ENCODE data around the gene NSDHL.
"Not testable (repeated sequence)": the region's sequence is repeated elsewhere in the genome, so short reads cannot be mapped to it uniquely, and the experiment has no call there.

Gene NSDHL

DNA sequence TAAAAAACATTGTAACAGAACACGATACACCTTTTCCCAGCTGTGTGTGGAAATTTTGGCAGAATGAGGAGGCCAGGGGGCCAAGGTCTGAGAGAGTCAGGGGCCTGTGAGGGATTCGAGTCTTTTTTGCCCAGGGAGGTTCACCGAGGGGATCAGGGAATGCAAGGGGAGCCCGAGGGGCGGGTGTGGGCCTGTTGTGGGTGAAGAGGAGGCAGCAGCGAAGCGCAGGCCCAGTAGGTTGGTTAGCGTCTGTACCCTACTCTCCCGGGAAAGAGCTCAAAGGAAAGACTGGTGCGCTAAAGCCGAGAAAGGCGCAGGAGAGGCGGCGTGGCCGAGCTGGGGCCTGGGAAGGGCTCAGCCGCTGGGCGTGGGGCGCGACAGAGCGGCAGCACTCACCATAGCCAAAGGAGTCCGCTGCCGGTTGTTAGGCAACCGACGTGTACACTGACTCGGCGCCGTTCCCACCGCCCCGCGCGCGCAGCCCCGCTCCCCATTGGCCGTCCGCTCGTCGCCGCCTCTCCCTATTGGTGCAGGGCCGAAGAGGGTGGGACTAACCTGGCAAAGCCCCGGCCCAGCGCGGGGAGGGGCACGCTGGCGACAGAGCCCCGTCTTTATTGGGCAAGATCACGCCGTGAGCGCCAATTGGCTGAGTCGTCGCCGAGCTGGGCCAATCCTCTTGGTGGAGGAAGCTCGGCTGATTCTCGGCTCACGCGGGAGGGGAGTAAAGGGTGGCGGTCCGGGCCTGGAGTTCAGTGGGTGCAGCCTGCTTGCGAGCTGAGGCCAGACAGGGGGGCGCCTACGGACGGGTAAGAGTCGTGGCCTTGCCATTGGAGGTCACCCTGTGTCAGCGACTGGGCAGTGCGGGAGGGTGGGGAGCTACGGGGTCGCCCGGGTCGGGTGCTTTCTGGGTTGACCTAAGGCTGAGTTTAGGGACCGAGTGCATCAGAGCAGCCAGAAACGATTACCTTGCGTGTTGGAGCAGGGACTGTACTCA lies at the start of gene NSDHL, which contains the start of gene CETN2:
NSDHL (plus strand) TSS at position 752 of the 994 bp plus-strand sequence. CDS start 15,262 bp downstream, outside the sequence.
CETN2 (minus strand) TSS at position 446 of the 994 bp plus-strand sequence; CDS start at position 399, 47 bp downstream.
- Mint-ChIP-seq H3K36me3 (ENCODE audit: low read depth) (peaks cover 15% of the 10 kb centered on the region), H3K4me3 (peak within 1 kb of the TSS; percentile 94)

DNA sequence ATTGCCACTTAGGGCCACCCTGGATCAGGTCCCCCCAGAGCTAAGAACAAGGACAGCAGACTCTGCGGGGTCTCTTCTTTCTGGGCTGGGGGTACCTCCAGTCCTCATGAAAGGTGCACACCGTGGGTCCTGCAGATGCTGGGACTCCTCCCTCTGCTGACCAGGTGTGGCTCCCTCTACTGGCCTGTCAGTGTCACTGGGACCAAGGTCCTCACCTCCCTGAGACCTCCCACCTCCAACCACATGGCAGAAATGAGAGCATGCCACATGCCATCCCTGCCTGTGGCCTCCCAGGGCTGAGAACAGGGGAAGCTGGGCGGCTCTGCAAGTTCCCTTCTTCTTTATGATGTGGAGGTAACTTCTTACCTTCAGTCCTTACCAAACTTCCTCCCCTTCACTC lies 43.8 kb upstream of the NSDHL start:
- not testable (repeated sequence) for DNase-seq (ENCODE audit: low spot score); H3K4me1 Mint-ChIP-seq (ENCODE audit: low read depth); H3K27me3 Mint-ChIP-seq (ENCODE audit: low read depth); H3K36me3 Mint-ChIP-seq (ENCODE audit: low read depth); H3K4me3 Mint-ChIP-seq; H3K27ac Mint-ChIP-seq; H3K9me3 Mint-ChIP-seq

More for the DNA sequence above, at the start of gene NSDHL, which contains the start of gene CETN2:
- Mint-ChIP-seq H3K4me1 (ENCODE audit: low read depth) (peaks cover 17% of the 10 kb centered on the region), H3K27me3 (ENCODE audit: low read depth) (no peaks in the 10 kb centered on the region), H3K9me3 (no peaks in the 10 kb centered on the region), H3K27ac (peak within 1 kb of the TSS; percentile 95)
- peak; percentile 91 for DNase-seq (ENCODE audit: low spot score)

DNA sequence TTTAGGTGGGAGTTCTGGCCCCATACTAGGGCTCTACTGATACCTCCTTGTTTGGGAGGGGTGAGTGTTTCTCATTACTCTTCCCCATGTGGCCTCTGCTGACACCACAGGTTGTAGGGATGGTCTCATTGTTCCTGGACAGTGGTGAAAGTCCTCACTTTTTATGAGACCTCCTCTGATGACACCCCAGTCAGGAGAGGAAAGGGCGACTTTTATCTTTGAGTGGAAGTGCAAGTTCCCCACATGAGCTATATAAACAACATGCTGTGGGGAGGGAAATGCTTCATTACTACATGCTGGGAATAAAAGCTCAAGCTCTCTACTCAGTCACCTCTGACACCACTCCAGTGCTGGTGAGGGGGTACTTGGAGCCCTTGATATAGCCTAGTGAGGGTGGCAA lies 31.9 kb upstream of the NSDHL start:
- Mint-ChIP-seq H3K4me1 (ENCODE audit: low read depth) (no peaks in the 10 kb centered on the region), H3K27me3 (ENCODE audit: low read depth) (peaks cover 8% of the 10 kb centered on the region), H3K36me3 (ENCODE audit: low read depth) (no peaks in the 10 kb centered on the region), H3K9me3 (no peaks in the 10 kb centered on the region), H3K27ac (no peak overlapping the region), H3K4me3 (no peak overlapping the region)
- no peak for DNase-seq (ENCODE audit: low spot score)

- Mint-ChIP-seq H3K36me3 (ENCODE audit: low read depth) (no peaks in the 10 kb centered on the region), H3K27me3 (ENCODE audit: low read depth) (peaks cover 4% of the 10 kb centered on the region), H3K27ac (no peak overlapping the region), H3K4me1 (ENCODE audit: low read depth) (no peaks in the 10 kb centered on the region), H3K4me3 (no peak overlapping the region), H3K9me3 (no peaks in the 10 kb centered on the region)
- DNase-seq (ENCODE audit: low spot score) = no peak
These were observed 24.8 kb upstream of the NSDHL start for GRCh38 chrX:152806035-152806434.

- H3K4me3 Mint-ChIP-seq = no peak overlapping the region
- DNase-seq (ENCODE audit: low spot score) = no peak
These were observed 20.5 kb upstream of the NSDHL start for GRCh38 chrX:152810403-152810802.

GRCh38 chrX:152813206-152813605 lies 17.7 kb upstream of the NSDHL start:
- Mint-ChIP-seq H3K27me3 (ENCODE audit: low read depth) (peaks cover 3% of the 10 kb centered on the region), H3K4me3 (no peak overlapping the region), H3K27ac (no peak overlapping the region), H3K4me1 (ENCODE audit: low read depth) (peaks cover 12% of the 10 kb centered on the region), H3K36me3 (ENCODE audit: low read depth) (no peaks in the 10 kb centered on the region), H3K9me3 (no peaks in the 10 kb centered on the region)
- no peak for DNase-seq (ENCODE audit: low spot score)

More at GRCh38 chrX:152810403-152810802, 20.5 kb upstream of the NSDHL start:
- Mint-ChIP-seq H3K9me3 (no peaks in the 10 kb centered on the region), H3K27me3 (ENCODE audit: low read depth) (no peaks in the 10 kb centered on the region), H3K4me1 (ENCODE audit: low read depth) (peaks cover 12% of the 10 kb centered on the region), H3K36me3 (ENCODE audit: low read depth) (no peaks in the 10 kb centered on the region), H3K27ac (no peak overlapping the region)

DNA sequence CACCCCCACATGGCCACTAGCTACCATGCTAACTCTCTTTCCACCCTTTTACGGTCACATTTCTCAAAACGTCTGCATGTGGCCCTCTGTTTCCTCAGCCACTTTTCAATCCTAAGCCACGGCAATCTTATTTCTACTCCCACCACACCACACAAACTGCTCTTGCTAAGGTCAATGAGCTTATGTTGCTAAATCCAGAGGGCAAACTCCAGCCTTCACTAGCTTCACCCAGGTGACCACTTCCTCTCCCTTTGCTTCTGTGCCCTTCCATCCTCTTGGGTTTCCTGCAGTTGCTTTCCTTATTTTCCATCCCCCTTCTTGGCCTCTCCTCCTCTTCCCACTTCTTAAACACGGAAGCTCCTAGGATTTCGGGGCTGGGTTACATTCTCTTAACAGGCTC lies 16.8 kb upstream of the NSDHL start:
- no peak overlapping the region for H3K27ac Mint-ChIP-seq
- no peak for DNase-seq (ENCODE audit: low spot score)
- H3K4me1 Mint-ChIP-seq (ENCODE audit: low read depth) = peaks cover 12% of the 10 kb centered on the region
- H3K9me3 Mint-ChIP-seq = no peaks in the 10 kb centered on the region
- H3K36me3 Mint-ChIP-seq (ENCODE audit: low read depth) = no peaks in the 10 kb centered on the region
- H3K4me3 Mint-ChIP-seq = no peak overlapping the region
- H3K27me3 Mint-ChIP-seq (ENCODE audit: low read depth) = peaks cover 3% of the 10 kb centered on the region

DNA sequence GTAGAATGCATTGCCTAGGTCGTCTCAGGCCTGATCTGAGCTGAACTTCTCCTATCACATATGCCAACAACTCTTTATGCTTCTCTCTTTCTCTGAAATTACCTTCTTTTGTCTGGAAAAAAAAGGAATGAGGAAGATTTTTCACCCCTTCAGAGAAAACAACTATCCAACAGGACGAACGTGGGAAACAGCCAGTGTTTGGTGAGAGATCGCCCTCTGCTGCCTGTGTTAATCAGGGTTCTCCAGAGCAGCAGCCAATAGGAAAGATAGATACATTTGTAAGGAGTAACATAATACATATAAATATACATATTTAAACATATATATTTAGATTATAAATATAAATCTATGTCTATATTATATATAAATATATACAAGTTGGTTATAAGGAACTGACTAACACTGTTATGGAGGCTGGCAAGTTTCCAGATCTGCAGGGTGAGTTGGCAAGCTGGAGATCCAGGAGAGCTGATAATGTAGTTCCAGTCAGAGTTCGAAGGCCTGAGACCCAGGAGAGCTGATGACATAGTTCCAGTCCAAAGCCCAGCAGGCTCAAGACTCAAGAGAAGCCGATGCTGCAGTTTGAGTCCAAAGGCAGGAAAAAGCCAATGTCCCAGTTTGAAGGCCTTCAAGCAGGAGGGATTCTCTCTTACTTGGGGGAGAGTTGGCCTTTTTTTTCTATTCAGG lies 13.6 kb upstream of the NSDHL start:
- Mint-ChIP-seq H3K27me3 (ENCODE audit: low read depth) (peaks cover 6% of the 10 kb centered on the region), H3K27ac (no peak overlapping the region), H3K4me1 (ENCODE audit: low read depth) (peaks cover 13% of the 10 kb centered on the region), H3K4me3 (no peak overlapping the region), H3K36me3 (ENCODE audit: low read depth) (no peaks in the 10 kb centered on the region), H3K9me3 (no peaks in the 10 kb centered on the region)
- no peak for DNase-seq (ENCODE audit: low spot score)

GRCh38 chrX:152818356-152818755 lies 12.5 kb upstream of the NSDHL start:
- DNase-seq (ENCODE audit: low spot score) = no peak
- H3K9me3 Mint-ChIP-seq = no peaks in the 10 kb centered on the region
- H3K4me1 Mint-ChIP-seq (ENCODE audit: low read depth) = peaks cover 10% of the 10 kb centered on the region
- H3K27me3 Mint-ChIP-seq (ENCODE audit: low read depth) = peaks cover 6% of the 10 kb centered on the region
- H3K36me3 Mint-ChIP-seq (ENCODE audit: low read depth) = no peaks in the 10 kb centered on the region
- no peak overlapping the region for H3K4me3 Mint-ChIP-seq
- H3K27ac Mint-ChIP-seq = no peak overlapping the region

GRCh38 chrX:152819266-152819665 lies 11.6 kb upstream of the NSDHL start:
- Mint-ChIP-seq H3K27me3 (ENCODE audit: low read depth) (peaks cover 6% of the 10 kb centered on the region), H3K27ac (no peak overlapping the region), H3K9me3 (no peaks in the 10 kb centered on the region), H3K4me3 (no peak overlapping the region), H3K36me3 (ENCODE audit: low read depth) (no peaks in the 10 kb centered on the region), H3K4me1 (ENCODE audit: low read depth) (peaks cover 4% of the 10 kb centered on the region)
- DNase-seq (ENCODE audit: low spot score) = no peak

DNA sequence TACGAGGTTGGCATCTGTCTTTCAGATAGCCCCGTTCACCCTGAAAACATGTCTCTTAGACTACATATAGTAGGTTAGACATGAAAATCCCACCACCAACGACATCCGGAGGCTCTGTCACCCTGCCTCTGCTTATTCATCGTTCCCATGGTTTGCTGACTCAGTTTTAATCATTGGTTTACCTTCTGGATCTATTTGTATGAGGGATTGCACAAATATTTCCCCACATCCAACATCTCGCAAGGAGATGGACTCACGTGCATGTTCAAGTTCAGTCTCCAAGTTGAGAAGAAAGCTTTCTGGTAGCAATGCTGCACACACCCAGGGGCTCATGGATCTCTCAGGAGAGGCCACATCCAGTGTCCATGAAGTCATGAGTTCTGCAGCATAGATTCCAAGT lies 11.1 kb upstream of the NSDHL start:
- Mint-ChIP-seq H3K9me3 (no peaks in the 10 kb centered on the region), H3K4me3 (no peak overlapping the region), H3K4me1 (ENCODE audit: low read depth) (peaks cover 1% of the 10 kb centered on the region), H3K27ac (no peak overlapping the region), H3K36me3 (ENCODE audit: low read depth) (no peaks in the 10 kb centered on the region), H3K27me3 (ENCODE audit: low read depth) (peaks cover 6% of the 10 kb centered on the region)
- no peak for DNase-seq (ENCODE audit: low spot score)

DNA sequence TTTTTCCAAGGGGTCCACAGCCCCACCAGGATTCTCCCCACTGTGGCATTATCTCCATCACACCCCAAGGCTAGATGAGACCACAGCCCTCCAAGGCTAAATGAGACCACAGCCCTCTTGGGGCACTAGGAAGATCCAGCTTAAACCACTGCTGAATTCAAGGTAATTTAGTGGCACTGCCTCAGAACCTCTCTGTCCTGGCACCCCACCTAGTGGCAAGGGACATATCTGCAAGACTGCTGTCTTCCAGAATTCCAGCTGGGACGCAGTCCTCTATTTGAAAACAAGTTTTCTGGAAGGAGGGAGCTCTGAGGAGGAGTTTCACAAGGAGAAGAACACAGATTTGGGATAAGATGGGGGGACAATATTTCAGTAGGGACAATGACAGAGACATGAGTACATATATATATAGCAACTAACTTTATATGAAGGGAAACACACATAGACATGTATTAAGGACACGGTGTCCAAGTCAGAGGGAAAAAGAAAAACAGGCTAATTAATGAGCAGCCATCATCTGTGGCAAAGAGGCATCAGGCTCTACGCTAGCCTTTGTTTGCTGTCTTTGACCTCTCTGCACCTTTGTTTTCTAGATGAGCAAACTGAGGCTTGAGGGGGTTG lies 9.6 kb upstream of the NSDHL start:
- DNase-seq (ENCODE audit: low spot score) = no peak
- Mint-ChIP-seq H3K27me3 (ENCODE audit: low read depth) (peaks cover 6% of the 10 kb centered on the region), H3K9me3 (no peaks in the 10 kb centered on the region), H3K36me3 (ENCODE audit: low read depth) (no peaks in the 10 kb centered on the region), H3K27ac (no peak overlapping the region), H3K4me3 (no peak overlapping the region), H3K4me1 (ENCODE audit: low read depth) (peaks cover 1% of the 10 kb centered on the region)

DNA sequence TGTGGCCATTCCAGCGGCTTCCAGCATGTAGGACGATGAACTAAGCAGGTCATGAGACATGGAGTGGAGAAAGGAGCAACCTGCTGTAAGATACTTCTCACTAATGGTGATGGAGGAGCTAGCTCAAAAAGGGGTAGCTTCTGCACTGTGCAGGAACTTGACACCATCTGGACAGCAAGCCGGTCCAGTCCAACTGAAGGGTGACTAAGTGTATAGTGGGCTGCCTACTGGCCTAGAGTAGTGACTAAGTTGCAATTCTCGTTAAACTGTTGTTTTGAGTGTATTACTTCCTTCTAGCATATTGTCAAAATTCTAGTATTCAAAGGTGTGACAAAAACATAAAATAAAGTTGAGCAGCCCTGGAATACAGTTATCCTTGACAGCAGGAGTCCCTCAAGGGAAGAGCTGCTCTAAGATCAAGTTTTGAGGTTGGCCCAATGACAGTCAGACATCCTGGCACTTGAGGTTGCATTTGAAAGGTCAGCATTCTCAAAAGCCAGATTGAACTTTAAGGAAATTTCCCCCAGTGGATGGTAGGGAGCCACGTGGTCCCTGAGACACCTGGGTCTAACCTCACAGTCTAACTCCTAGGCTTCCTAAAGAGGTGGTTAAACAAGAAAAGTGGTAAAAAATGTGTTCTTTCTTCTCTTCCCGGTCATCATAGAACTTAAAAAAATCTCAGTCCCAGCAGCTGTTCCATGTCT lies 8.3 kb upstream of the NSDHL start:
- H3K27ac Mint-ChIP-seq = no peak overlapping the region
- H3K36me3 Mint-ChIP-seq (ENCODE audit: low read depth) = no peaks in the 10 kb centered on the region
- DNase-seq (ENCODE audit: low spot score) = no peak
- H3K9me3 Mint-ChIP-seq = no peaks in the 10 kb centered on the region
- peaks cover 1% of the 10 kb centered on the region for H3K4me1 Mint-ChIP-seq (ENCODE audit: low read depth)
- H3K4me3 Mint-ChIP-seq = no peak overlapping the region
- H3K27me3 Mint-ChIP-seq (ENCODE audit: low read depth) = peaks cover 3% of the 10 kb centered on the region

Measured in T-helper 2 cell treated with Interferon-gamma antibody and Interleukin-4, amounts not matched to agents 5 μg/mL and 100 μg/mL, for 36 hours (primary cell).